SK-MEL-5 (cell line): Measurements from ENCODE around the gene REN. TPM values are rescaled to one million over a fixed set of nuclear protein-coding genes. Genes with fewer than 3 reads are reported as not detected.
A peak's percentile ranks its signal among the peaks of the same experiment; 100 is the strongest.

Experiments
- DNase-seq: peaks from one replicate; pipeline ENCODE4 v3.0.0-alpha.2; 2016; ENCODE audit warnings: low read depth, low spot score
- in situ Hi-C: cut with HindIII; loops from 2 replicates; pipeline ENCODE4 v1.10.0; 2016; ENCODE audit warnings: low sequenced_read_pairs, high pct_unique_total_duplicates, low pct_unique_long_range_greater_than_20kb
- total RNA-seq: library from RNA; depleted of rRNA; stranded (reverse); fragments of >200 nt; shearing (Covaris generic); gene quantifications from 2 replicates; pipeline ENCODE4 v1.2.3, GENCODE V29; 2014

REN gene
- total RNA-seq, 1 experiment from 2014 or later, result not detected

GRCh38 chr1:204169858-204170257 is 3.7 kb upstream of the REN start:
- in situ Hi-C loops, result no loop called here
- no peak for DNase-seq

- in situ Hi-C loops, result no loop called here
These were observed 1.6 kb upstream of the REN start for GRCh38 chr1:204167730-204168129.

GRCh38 chr1:204162494-204163074 is 3.6 kb downstream of the REN start:
- DNase-seq, result peak; percentile 83
- in situ Hi-C loops, result no loop called here

More at GRCh38 chr1:204167730-204168129, 1.6 kb upstream of the REN start:
- no peak for DNase-seq

GRCh38 chr1:204161609-204162493 is 4.3 kb downstream of the REN start:
- in situ Hi-C loops, result no loop called here
- no peak for DNase-seq

- DNase-seq, result no peak
- in situ Hi-C loops, result no loop called here
These were observed 8.2 kb downstream of the REN start for GRCh38 chr1:204157962-204158361.

- in situ Hi-C loops, result no loop called here
These were observed 10.3 kb downstream of the REN start for GRCh38 chr1:204155881-204156280.

GRCh38 chr1:204154568-204155255 is 11.4 kb downstream of the REN start:
- no peak for DNase-seq
- in situ Hi-C loops, result no loop called here

More at GRCh38 chr1:204155881-204156280, 10.3 kb downstream of the REN start:
- no peak for DNase-seq

GRCh38 chr1:204153667-204154066 is 12.5 kb downstream of the REN start:
- in situ Hi-C loops, result no loop called here

GRCh38 chr1:204152310-204153044 is 13.7 kb downstream of the REN start:
- no peak for DNase-seq
- in situ Hi-C loops, result no loop called here

More at GRCh38 chr1:204153667-204154066, 12.5 kb downstream of the REN start:
- DNase-seq, result no peak

- peak; percentile 57 for DNase-seq
- in situ Hi-C loops, result no loop called here
These were observed 14.4 kb downstream of the REN start, which contains the start of gene ETNK2 for GRCh38 chr1:204151552-204152309. TSS of gene ETNK2 (minus strand) at chr1:204152044. CDS start at chr1:204151852, 192 bp downstream.

- in situ Hi-C loops, result no loop called here
- DNase-seq, result no peak
These were observed 15.2 kb downstream of the REN start for GRCh38 chr1:204150702-204151551.

GRCh38 chr1:204149635-204150565 is 16.2 kb downstream of the REN start:
- no peak for DNase-seq

GRCh38 chr1:204149107-204149506 is 17.0 kb downstream of the REN start:
- DNase-seq, result no peak
- in situ Hi-C loops, result no loop called here

More at GRCh38 chr1:204149635-204150565, 16.2 kb downstream of the REN start:
- in situ Hi-C loops, result no loop called here

- in situ Hi-C loops, result no loop called here
- peak; percentile 85 for DNase-seq
These were observed 18.4 kb downstream of the REN start for GRCh38 chr1:204147406-204148383.
